ENCODE results near the gene PPP1R3F.

Gene PPP1R3F

DNA sequence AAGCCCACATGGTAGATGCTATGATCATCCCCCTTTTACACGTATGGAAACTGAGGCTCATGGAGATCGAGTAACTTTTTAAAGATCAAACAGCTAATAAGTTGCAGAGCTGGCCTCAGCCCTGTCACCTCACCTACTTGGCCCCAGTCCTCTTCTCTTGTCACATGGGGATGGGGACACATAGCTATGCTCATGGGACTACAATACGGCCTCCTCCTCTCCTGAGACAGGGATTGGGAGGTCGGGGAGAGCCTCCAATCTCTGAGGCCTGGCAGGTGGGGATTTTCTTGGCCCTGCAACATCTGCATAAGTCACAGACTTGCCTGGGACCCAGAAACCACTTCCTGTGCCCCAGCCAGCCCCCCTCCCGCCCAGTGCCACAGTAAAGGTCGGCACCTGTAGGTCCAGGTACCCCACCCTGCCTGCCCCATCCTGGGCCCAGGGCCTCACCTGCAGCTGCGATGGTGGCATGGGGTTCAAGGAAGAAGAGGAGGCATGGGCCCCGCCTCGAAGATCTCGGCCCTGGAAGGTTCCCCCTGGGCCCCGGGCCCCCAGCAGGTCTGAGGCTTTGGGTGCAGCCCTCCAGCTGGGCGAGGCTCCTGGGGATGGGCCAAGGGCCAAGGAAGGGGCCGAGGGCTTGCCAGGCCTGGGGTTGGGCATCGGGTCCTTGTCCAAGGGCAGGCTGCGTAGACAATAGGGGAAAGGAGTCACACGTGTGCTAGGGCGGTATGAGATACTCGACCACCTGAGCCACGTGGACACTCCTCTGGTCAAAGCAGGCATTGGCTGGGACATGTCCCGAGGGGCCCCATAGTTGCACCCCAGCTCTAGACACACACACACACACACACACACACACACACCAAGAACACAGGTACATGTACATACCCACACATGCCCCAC is 11.5 kb upstream of the PPP1R3F start:
- TF ChIP-seq, protein P1, sequence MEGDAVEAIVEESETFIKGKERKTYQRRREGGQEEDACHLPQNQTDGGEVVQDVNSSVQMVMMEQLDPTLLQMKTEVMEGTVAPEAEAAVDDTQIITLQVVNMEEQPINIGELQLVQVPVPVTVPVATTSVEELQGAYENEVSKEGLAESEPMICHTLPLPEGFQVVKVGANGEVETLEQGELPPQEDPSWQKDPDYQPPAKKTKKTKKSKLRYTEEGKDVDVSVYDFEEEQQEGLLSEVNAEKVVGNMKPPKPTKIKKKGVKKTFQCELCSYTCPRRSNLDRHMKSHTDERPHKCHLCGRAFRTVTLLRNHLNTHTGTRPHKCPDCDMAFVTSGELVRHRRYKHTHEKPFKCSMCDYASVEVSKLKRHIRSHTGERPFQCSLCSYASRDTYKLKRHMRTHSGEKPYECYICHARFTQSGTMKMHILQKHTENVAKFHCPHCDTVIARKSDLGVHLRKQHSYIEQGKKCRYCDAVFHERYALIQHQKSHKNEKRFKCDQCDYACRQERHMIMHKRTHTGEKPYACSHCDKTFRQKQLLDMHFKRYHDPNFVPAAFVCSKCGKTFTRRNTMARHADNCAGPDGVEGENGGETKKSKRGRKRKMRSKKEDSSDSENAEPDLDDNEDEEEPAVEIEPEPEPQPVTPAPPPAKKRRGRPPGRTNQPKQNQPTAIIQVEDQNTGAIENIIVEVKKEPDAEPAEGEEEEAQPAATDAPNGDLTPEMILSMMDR (conservative IDR thresholded peaks at IDR 0.05): no peak
- no peak overlapping the region for H3K27ac ChIP-seq

DNA sequence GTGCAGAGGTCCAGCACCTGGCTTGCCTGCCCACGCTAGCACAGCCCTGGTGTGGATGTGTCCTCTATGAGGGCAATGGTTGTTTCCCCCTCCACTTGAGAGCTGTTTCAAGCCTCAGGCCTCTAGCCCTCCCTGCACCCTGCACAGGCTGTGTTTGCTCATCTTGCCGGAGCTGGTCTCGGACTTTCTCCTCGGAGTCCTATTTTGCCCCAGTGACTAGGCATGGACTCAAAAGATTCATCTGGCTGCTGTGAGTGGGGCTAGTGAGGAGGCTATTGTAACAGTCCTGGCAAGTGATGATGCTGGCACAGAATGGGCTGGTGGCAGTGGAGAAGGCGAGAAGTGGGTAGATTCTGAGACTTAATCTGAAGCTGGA is 10.9 kb upstream of the PPP1R3F start:
- TF ChIP-seq, protein P1 (conservative IDR thresholded peaks at IDR 0.05): no peak
- H3K27ac ChIP-seq: no peak overlapping the region

DNA sequence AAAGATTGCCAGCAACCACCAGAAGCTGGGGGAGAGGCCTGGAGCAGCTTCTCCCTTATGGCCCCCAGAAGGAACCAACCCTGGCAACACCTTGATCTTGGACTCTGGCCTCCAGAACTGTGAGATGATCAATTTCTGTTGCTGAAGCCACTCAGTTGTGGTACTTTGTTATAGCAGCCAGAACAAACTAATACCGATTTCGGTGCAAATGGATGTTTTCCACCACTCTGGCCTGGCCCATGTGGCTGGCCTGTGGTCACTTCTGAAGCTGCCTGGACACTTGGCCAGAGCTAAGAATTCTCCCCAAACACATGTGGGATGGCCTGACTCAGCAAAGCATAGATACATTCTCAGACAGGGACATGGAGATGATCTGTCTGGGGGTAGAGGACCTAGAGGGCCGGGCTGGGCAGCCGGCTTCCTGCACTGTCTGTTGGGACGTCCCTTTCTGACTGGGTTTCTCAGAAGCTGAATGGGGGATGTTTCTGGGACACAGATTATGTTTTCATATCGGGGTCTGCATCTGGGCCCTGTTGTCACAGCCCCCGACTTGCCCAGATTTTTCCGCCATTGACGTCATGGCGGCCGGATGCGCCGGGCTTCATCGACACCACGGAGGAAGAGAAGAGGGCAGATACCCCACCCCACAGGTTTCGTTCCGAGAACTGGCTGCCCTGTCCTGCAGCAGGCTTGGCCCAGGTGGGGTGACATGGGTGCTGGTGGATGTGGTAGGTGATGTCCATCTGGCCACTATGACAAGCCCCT is 9.2 kb upstream of the PPP1R3F start:
- TF ChIP-seq, protein P1 (conservative IDR thresholded peaks at IDR 0.05): no peak

DNA sequence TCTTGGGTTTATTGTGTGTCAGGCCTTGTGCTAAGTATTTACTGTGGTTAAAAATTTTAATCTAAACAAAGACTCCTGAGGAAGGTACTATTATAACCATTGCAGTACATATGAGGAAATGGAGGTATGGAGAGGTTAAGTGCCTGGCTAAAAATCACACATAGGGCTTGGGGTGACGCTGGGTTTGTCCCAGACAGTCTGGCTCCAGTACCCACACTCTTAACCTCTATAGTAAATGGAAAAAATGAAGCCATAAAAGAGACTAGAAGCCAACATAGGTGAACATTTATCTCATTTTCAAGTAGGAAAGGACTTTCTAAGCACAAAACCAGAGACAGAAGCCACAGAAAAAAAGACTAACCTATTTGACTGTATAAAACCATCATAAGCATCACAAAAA is 7.0 kb upstream of the PPP1R3F start:
- TF ChIP-seq, protein P1 (conservative IDR thresholded peaks at IDR 0.05): no peak
- H3K27ac ChIP-seq: no peak overlapping the region

More for the DNA sequence above, 9.2 kb upstream of the PPP1R3F start:
- H3K27ac ChIP-seq: no peak overlapping the region

DNA sequence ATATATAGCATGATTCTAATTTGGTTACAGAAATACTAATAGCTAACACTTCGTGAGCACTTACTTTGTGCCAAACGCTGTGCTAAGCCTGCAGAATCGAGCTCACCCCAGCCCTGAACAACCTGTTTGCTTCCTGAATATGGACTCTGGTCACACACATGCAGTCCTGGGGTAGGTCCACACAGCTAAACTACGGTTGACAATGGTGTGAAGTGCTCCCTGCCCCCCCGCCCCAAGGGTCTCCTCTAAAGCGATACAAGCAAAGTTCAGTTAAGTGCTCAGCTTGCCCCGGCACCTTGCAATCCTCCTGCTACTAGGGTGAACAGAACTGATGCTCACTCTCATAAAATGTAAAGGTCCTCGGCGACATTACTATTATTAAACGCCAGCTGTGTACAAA is 6.0 kb upstream of the PPP1R3F start:
- no peak overlapping the region for H3K27ac ChIP-seq
- TF ChIP-seq, protein P1 (conservative IDR thresholded peaks at IDR 0.05): no peak

DNA sequence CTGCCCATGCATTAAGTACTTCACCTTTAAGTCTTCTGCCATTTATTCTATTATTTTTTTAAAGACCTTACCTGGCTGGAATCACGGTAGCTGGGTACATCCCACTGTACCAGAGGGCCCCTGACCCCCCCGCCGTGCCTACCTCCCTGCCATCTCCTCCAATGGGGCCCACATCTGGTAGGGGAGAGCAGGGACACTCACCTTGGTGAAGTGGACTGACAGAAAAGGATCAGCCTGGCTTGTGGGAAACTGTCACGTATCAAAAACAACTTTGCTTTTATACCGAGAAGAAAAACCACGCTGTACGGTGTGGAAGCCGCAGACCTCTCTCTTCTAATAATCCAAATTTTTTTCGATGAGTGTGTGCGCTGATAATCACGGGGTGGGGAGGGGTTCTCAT is 5.1 kb upstream of the PPP1R3F start, which contains the start of gene FOXP3:
TSS of gene FOXP3 (minus strand) at position 251 of the 400 bp plus-strand sequence. CDS start 6,205 bp downstream, outside the sequence.
- TF ChIP-seq, protein P1 (conservative IDR thresholded peaks at IDR 0.05): no peak
- H3K27ac ChIP-seq: no peak within 1 kb of the TSS
